ENCODE measurements around the gene CLASP2.

DNA sequence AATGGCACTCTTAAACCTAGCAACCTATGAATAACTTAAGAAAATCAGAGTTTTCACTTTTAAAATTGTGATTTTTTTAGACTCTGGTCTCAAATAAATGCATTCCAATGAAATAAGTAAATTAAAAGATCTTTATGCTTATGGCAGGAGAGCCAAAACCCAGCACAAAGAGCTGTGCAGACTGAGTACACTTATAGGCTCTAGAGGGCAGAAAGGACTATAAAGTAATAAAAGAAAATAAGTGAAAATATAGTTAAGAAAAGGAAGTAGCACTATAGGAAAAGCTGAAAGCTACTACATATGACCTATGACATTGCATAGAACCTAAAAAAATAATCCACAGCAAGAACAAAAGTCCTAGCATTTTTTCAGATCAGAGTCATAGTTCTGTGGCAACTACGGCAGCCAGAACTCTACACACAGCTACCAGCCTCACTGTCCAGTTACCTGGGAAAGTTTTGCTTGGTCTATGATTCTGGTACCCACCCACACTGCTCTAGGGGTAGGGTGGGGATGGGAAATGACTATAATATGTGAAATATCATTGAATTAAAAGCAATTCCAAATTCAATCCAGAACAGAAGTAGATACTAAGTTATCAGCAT lies 30.5 kb downstream of the CLASP2 start:
- TF ChIP-seq OSR1 (CRISPR knock-in tag; IDR thresholded peaks at IDR 0.05): no peak
- TF ChIP-seq, protein P1, sequence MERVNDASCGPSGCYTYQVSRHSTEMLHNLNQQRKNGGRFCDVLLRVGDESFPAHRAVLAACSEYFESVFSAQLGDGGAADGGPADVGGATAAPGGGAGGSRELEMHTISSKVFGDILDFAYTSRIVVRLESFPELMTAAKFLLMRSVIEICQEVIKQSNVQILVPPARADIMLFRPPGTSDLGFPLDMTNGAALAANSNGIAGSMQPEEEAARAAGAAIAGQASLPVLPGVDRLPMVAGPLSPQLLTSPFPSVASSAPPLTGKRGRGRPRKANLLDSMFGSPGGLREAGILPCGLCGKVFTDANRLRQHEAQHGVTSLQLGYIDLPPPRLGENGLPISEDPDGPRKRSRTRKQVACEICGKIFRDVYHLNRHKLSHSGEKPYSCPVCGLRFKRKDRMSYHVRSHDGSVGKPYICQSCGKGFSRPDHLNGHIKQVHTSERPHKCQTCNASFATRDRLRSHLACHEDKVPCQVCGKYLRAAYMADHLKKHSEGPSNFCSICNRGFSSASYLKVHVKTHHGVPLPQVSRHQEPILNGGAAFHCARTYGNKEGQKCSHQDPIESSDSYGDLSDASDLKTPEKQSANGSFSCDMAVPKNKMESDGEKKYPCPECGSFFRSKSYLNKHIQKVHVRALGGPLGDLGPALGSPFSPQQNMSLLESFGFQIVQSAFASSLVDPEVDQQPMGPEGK (CRISPR knock-in tag; IDR thresholded peaks at IDR 0.05; ENCODE audit: borderline replicate concordance): no peak
- TF ChIP-seq GLIS3 (CRISPR knock-in tag; IDR thresholded peaks at IDR 0.05): no peak
- no peak for TF ChIP-seq BACH2 (CRISPR knock-in tag; IDR thresholded peaks at IDR 0.05; ENCODE audit: borderline replicate concordance)
- TF ChIP-seq SNAI2 (CRISPR knock-in tag; IDR thresholded peaks at IDR 0.05): no peak
- TF ChIP-seq ZNF8 (CRISPR knock-in tag; IDR thresholded peaks at IDR 0.05): no peak
- TF ChIP-seq ISL1 (CRISPR knock-in tag; IDR thresholded peaks at IDR 0.05): no peak
- TF ChIP-seq, protein P2, sequence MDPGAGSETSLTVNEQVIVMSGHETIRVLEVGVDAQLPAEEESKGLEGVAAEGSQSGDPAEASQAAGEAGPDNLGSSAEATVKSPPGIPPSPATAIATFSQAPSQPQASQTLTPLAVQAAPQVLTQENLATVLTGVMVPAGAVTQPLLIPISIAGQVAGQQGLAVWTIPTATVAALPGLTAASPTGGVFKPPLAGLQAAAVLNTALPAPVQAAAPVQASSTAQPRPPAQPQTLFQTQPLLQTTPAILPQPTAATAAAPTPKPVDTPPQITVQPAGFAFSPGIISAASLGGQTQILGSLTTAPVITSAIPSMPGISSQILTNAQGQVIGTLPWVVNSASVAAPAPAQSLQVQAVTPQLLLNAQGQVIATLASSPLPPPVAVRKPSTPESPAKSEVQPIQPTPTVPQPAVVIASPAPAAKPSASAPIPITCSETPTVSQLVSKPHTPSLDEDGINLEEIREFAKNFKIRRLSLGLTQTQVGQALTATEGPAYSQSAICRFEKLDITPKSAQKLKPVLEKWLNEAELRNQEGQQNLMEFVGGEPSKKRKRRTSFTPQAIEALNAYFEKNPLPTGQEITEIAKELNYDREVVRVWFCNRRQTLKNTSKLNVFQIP (CRISPR knock-in tag; IDR thresholded peaks at IDR 0.05; ENCODE audit: borderline replicate concordance, low read depth): no peak

All from SK-N-SH treated with all-trans-retinoic acid at 6 μM for 48 hours (cell line).